HL-60 (cell line): ENCODE results near the gene EXOC2.

Experiments
- DNase-seq, 2 experiments: peaks; one replicate each; pipeline ENCODE4 v3.0.0-alpha.2; 2010 to 2020; ENCODE audit warnings: low read depth in 1 of 2, low spot score in 1 of 2
- H3K27ac ChIP-seq: fragments of 250-450 bp; sonication (Bioruptor Pico); replicated peaks from 2 replicates; pipeline ENCODE4 v1.5.1; 2020; ENCODE audit warnings: mild to moderate bottlenecking, moderate library complexity
- H3K27me3 ChIP-seq: fragments of 250-450 bp; sonication (Bioruptor Pico); 2 replicates; pipeline ENCODE4 v1.5.1; 2021; ENCODE audit warnings: mild to moderate bottlenecking, moderate library complexity; ENCODE audit not compliant: insufficient read depth, poor library complexity, severe bottlenecking
- H3K4me3 ChIP-seq: replicated peaks from 2 replicates; pipeline ENCODE4 v1.5.1; 2011; ENCODE audit warnings: mild to moderate bottlenecking, control low read depth, low read length; ENCODE audit not compliant: insufficient read depth
- GABPA ChIP-seq: IDR thresholded peaks from 2 replicates; pipeline ENCODE4 v1.6.1; 2012; ENCODE audit warnings: low read depth
- POLR2AphosphoS5 ChIP-seq: IDR thresholded peaks from 2 replicates; pipeline ENCODE4 v1.6.1; 2012; ENCODE audit warnings: low read depth
- SPI1 ChIP-seq: IDR thresholded peaks from 2 replicates; pipeline ENCODE4 v1.6.1; 2012; ENCODE audit warnings: low read depth, mild to moderate bottlenecking, borderline replicate concordance
- TF ChIP-seq, protein P1 (sequence below): IDR thresholded peaks from 2 replicates; pipeline ENCODE4 v1.6.1; 2012; ENCODE audit warnings: low read depth; ENCODE audit not compliant: insufficient replicate concordance
- TF ChIP-seq, protein P2 (sequence below): IDR thresholded peaks from one replicate; pipeline ENCODE4 v1.5.1; 2011; ENCODE audit warnings: low read length, control low read depth, inconsistent platforms; ENCODE audit not compliant: insufficient read depth

The EXOC2 gene

DNA sequence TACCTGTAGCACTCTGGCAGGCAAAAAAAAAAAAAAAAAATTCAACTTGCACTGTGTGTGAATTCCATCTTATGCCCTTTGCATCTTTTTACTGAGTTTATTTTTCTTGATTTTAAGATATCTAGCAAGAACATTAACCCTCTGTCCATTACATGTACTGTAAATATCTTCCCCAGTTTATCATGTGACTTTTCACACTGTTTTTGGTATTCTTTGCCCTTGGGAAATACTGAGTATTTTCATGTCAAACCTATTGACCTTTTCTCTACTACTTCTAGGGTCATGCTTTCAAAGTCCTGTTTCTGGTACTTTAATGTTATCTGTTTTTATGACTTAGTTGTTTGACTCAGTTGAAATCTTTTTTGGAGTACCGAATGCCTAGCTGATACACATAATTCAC lies 35.2 kb downstream of the EXOC2 start:
- no peak for DNase-seq
- Histone ChIP-seq H3K27me3 (no peaks in the 10 kb centered on the region), H3K27ac (no peak overlapping the region), H3K4me3 (no peak overlapping the region)
- TF ChIP-seq, protein P1, sequence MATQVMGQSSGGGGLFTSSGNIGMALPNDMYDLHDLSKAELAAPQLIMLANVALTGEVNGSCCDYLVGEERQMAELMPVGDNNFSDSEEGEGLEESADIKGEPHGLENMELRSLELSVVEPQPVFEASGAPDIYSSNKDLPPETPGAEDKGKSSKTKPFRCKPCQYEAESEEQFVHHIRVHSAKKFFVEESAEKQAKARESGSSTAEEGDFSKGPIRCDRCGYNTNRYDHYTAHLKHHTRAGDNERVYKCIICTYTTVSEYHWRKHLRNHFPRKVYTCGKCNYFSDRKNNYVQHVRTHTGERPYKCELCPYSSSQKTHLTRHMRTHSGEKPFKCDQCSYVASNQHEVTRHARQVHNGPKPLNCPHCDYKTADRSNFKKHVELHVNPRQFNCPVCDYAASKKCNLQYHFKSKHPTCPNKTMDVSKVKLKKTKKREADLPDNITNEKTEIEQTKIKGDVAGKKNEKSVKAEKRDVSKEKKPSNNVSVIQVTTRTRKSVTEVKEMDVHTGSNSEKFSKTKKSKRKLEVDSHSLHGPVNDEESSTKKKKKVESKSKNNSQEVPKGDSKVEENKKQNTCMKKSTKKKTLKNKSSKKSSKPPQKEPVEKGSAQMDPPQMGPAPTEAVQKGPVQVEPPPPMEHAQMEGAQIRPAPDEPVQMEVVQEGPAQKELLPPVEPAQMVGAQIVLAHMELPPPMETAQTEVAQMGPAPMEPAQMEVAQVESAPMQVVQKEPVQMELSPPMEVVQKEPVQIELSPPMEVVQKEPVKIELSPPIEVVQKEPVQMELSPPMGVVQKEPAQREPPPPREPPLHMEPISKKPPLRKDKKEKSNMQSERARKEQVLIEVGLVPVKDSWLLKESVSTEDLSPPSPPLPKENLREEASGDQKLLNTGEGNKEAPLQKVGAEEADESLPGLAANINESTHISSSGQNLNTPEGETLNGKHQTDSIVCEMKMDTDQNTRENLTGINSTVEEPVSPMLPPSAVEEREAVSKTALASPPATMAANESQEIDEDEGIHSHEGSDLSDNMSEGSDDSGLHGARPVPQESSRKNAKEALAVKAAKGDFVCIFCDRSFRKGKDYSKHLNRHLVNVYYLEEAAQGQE = no peak
- TF ChIP-seq, protein P2, sequence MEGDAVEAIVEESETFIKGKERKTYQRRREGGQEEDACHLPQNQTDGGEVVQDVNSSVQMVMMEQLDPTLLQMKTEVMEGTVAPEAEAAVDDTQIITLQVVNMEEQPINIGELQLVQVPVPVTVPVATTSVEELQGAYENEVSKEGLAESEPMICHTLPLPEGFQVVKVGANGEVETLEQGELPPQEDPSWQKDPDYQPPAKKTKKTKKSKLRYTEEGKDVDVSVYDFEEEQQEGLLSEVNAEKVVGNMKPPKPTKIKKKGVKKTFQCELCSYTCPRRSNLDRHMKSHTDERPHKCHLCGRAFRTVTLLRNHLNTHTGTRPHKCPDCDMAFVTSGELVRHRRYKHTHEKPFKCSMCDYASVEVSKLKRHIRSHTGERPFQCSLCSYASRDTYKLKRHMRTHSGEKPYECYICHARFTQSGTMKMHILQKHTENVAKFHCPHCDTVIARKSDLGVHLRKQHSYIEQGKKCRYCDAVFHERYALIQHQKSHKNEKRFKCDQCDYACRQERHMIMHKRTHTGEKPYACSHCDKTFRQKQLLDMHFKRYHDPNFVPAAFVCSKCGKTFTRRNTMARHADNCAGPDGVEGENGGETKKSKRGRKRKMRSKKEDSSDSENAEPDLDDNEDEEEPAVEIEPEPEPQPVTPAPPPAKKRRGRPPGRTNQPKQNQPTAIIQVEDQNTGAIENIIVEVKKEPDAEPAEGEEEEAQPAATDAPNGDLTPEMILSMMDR = no peak
- no peak for TF ChIP-seq SPI1
- no peak for TF ChIP-seq POLR2AphosphoS5
- TF ChIP-seq GABPA = no peak

DNA sequence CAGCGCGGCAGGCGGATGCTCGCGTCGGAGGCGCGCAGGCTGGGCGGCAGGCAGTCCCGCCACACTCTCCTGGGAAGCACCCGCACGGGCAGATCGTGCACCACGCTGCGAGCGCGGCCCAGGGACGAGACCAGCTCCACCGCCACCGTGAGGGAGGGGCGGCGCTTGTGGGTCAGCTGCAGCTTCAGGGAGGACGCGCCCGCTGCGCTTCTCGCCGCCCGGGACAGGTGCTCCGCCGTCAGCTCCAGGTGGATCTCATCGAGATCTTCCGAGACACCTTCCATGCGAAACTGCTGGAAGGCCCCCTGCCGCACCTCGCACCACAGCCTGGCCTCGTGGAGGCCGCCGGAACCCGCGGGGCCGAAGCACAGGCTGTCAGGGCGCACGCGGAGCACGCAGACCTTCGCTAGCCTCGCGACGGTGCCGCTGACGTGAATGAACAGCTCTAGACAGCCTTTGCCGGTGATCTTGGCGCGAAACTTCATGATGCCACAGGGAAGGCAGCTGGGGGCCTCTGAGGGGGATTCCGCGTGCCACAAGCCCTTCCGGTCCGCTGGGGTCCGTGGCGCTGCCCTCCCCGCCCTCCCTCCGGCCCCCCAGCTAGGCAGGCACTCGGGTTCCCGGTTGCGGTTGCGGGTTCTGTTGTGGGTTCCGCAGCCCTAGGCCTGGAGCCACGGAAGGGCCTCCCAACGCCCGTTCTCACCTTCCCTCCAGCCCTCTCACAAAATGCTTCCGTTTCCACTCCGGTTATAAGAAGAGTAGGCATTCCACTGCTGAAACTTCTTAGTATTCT lies 36.3 kb downstream of the EXOC2 start, which contains the start of gene HUS1B:
HUS1B (minus strand) TSS at position 641 of the 793 bp plus-strand sequence; CDS start at position 485, 156 bp downstream.
- Histone ChIP-seq H3K4me3 (no peak within 1 kb of the TSS), H3K27ac (no peak within 1 kb of the TSS)
- no peak for DNase-seq

DNA sequence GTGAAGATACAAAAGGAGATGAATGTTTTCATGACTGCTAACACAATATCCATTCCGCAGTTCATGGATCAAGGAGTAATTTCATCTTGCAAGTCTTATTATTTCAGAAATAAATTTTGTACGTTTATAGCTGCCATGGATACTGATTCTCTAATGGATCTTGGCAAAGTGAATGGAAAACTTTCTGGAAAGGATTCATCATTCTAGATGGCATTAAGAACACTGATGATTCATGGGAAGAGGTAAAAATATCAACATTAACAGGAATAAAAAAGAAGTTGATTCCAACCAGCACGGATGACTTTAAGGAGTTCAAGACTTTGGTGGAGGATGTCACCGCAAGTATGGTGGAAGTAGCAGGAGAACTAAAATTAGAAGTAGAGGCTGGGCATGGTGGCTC lies 38.8 kb downstream of the EXOC2 start:
- TF ChIP-seq POLR2AphosphoS5 (no peak), GABPA (no peak), SPI1 (no peak)
- TF ChIP-seq, protein P1 = no peak
- TF ChIP-seq, protein P2 = no peak
- Histone ChIP-seq H3K27ac (no peak overlapping the region), H3K4me3 (no peak overlapping the region), H3K27me3 (no peaks in the 10 kb centered on the region)
- DNase-seq = no peak

More for the DNA sequence above, 36.3 kb downstream of the EXOC2 start, which contains the start of gene HUS1B:
- TF ChIP-seq, protein P2 = no peak
- H3K27me3 ChIP-seq = no peaks in the 10 kb centered on the region

DNA sequence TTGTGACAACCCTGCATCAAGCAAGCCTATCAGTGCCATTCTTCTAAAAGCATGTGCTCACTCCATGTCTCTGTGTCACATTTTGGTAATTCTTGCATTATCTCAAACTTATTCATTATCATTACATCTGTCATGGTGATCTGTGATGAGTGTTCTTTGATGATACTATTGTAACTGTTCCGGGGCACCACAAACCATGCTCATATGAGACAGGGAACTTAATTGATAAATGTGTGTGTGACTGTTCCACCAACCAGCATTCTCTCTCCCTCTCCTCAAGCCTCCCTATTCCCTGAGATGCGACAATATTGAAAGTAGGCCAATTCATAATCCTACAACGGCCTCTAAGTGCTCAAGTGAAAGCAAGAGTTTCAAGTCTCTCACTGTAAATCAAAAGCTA lies 40.1 kb downstream of the EXOC2 start:
- Histone ChIP-seq H3K27me3 (no peaks in the 10 kb centered on the region), H3K27ac (no peak overlapping the region)

More for the DNA sequence above, 40.1 kb downstream of the EXOC2 start:
- DNase-seq = no peak
- no peak overlapping the region for H3K4me3 ChIP-seq
- no peak for TF ChIP-seq SPI1
- TF ChIP-seq POLR2AphosphoS5 = no peak
- TF ChIP-seq, protein P1 = no peak
- no peak for TF ChIP-seq GABPA
- TF ChIP-seq, protein P2 = no peak
